Lung (tissue), 12 donors: Measurements from ENCODE around the gene RGS3. TPM values are rescaled to one million over a fixed set of nuclear protein-coding genes. Genes with fewer than 3 reads are reported as not detected.

Experiments
- ATAC-seq: fragments of 200-7000 bp; cut with Tn5 transposase; one replicate; pipeline ENCODE4 v1.9.1; 2020; ENCODE audit warnings: moderate number of reproducible peaks; ENCODE audit not compliant: insufficient read depth, low FRiP score
- DNase-seq, 3 donors: peaks; one replicate each; pipeline ENCODE4 v3.0.0-alpha.2; 2013 to 2017
- H3K27ac ChIP-seq, 2 donors: one replicate each; pipeline ENCODE4 v1.5.1; 2013; ENCODE audit warnings: mild to moderate bottlenecking in 2 of 2, moderate library complexity in 2 of 2, control low read depth in 1 of 2, inconsistent platforms in 1 of 2, low read depth in 1 of 2, low read length in 1 of 2
- H3K27me3 ChIP-seq, 3 donors: one replicate each; pipeline ENCODE4 v1.5.1; 2013; ENCODE audit warnings: low read length in 2 of 3; ENCODE audit not compliant: control insufficient read depth in 3 of 3, insufficient read depth in 3 of 3
- H3K36me3 ChIP-seq, 4 donors: one replicate each; pipeline ENCODE4 v1.5.1; 2013; ENCODE audit warnings: low read length in 4 of 4, mild to moderate bottlenecking in 1 of 4, moderate library complexity in 1 of 4; ENCODE audit not compliant: control insufficient read depth in 4 of 4, insufficient read depth in 4 of 4
- H3K4me1 ChIP-seq, 5 donors: one replicate each; pipeline ENCODE4 v1.5.1; 2013; ENCODE audit warnings: low read length in 5 of 5, mild to moderate bottlenecking in 2 of 5, moderate library complexity in 1 of 5; ENCODE audit not compliant: control insufficient read depth in 5 of 5, insufficient read depth in 5 of 5
- H3K4me3 ChIP-seq: one replicate; pipeline ENCODE4 v1.5.1; 2013; ENCODE audit warnings: mild to moderate bottlenecking, control low read depth, moderate library complexity
- H3K9ac ChIP-seq, 2 donors: one replicate each; pipeline ENCODE4 v1.5.1; 2013; ENCODE audit warnings: low read length in 2 of 2, control low read depth in 1 of 2; ENCODE audit not compliant: insufficient read depth in 1 of 2
- H3K9me3 ChIP-seq, 4 donors: one replicate each; pipeline ENCODE4 v1.5.1; 2013; ENCODE audit warnings: low read length in 3 of 4, mild to moderate bottlenecking in 1 of 4, moderate library complexity in 1 of 4; ENCODE audit not compliant: control insufficient read depth in 4 of 4, insufficient read depth in 3 of 4
- CTCF ChIP-seq: IDR thresholded peaks from 2 replicates; pipeline ENCODE4 v1.5.1; 2012; ENCODE audit warnings: mild to moderate bottlenecking; ENCODE audit errors: control extremely low read depth, extremely low read depth
- WGBS, 2 donors: extraction: QIAGEN DNeasy Blood & Tissue Kit; methylation state at CpG; one replicate each; pipeline ENCODE4 v1.1.7; 2013; 5-methylcytosine and 5-hydroxymethylcytosine counted together
- polyA plus RNA-seq, 2 donors: library from polyadenylated mRNA; stranded (reverse); fragments of 200-250 nt; gene quantifications; one replicate each; pipeline ENCODE4 v1.2.1, GENCODE V29; 2013
- total RNA-seq, 2 donors: library from RNA; depleted of rRNA in 1 of 2; stranded (reverse); fragments of >200 nt in 1 of 2; gene quantifications; one replicate each; pipeline ENCODE4 v1.2.1, GENCODE V29; 2014 to 2021
- donor health status: control.
- donor health status: control.
- donor health status: Bipolar disorder and iron deficiency.
- donor health status: healthy.
- donor health status: DM: yes; HTN: yes; CAD: no.

The RGS3 gene
- total and polyA plus RNA-seq, 4 donors = 43.0 to 91.8 (median 73.9) TPM

- no peaks in the 10 kb centered on the region for H3K9me3 ChIP-seq
- H3K27ac ChIP-seq = no peak overlapping the region
- TF ChIP-seq CTCF = no peak
- DNase-seq = no peak
- ATAC-seq = no peak
- no peak overlapping the region for H3K4me3 ChIP-seq
- no peak overlapping the region for H3K9ac ChIP-seq
- WGBS, 2 donors = 33 to 67% methylated on average over 2 of the region's 2 CpGs
- H3K36me3 ChIP-seq = no peaks in the 10 kb centered on the region
- H3K27me3 ChIP-seq = no peaks in the 10 kb centered on the region
- peaks cover 0 to 3% (median 0%) of the 10 kb centered on the region in 5 donors for H3K4me1 ChIP-seq
Observed at GRCh38 chr9:113444736-113445135, 18.8 kb upstream of the RGS3 start.

DNA sequence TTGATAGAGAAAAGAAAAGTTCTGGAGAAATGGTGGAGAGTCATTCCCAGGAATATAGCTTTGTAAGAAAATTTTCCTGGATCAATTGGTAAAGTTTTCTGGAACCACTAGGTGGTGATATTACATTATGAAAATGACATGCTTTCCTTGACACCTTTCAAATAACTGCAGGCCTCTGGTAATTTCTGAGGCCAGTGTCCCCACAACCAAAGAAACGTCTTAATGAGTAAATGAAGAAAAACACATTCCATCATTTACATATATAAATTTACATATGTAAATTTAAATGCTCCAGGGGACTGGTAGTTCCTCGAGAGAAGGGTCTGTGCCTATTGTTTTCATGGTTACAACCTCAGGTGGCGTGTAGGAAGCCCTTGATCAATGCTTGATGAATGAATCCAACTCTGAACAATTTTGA, 17.2 kb upstream of the RGS3 start:
- Histone ChIP-seq H3K27ac (peak overlapping the region in 1 of 2 donors; percentile 3), H3K27me3 (no peaks in the 10 kb centered on the region), H3K4me3 (no peak overlapping the region), H3K9me3 (no peaks in the 10 kb centered on the region), H3K4me1 (peaks cover 0 to 3% (median 0%) of the 10 kb centered on the region in 5 donors), H3K9ac (no peak overlapping the region), H3K36me3 (no peaks in the 10 kb centered on the region)
- WGBS, 2 donors = 56 to 58% methylated on average over 3 of the region's 3 CpGs
- ATAC-seq (no peak), DNase-seq (peak in 2 of 3 donors; percentile 77)
- TF ChIP-seq CTCF = peak; percentile 63

DNA sequence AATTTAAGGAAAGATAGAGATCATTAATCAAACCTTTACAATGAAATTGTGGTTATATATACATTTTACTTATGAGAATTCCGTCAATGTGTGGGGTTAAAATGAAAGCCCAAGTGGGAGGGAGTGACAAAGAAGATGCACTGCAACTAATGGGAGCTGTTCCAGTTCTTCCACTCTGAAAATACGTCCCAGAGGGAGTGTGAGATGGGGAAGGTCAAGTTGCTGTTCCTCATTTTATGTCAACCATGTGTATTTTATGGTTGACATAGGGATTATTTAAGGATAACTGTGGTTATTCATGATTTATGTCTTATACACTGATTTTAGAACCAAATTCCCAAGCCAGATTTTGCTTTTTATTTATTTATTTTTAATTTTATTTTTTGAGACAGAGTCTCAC, 14.2 kb upstream of the RGS3 start:
- H3K9ac ChIP-seq = no peak overlapping the region
- peaks cover 0 to 3% (median 0%) of the 10 kb centered on the region in 5 donors for H3K4me1 ChIP-seq
- DNase-seq = no peak
- no peak overlapping the region for H3K4me3 ChIP-seq
- WGBS, 2 donors = 51 to 65% methylated on average over 2 of the region's 2 CpGs
- H3K27ac ChIP-seq = no peak overlapping the region
- no peak for ATAC-seq
- H3K27me3 ChIP-seq = no peaks in the 10 kb centered on the region
- no peak for TF ChIP-seq CTCF
- H3K9me3 ChIP-seq = no peaks in the 10 kb centered on the region
- H3K36me3 ChIP-seq = no peaks in the 10 kb centered on the region

- 84 to 86% methylated on average over 4 of the region's 4 CpGs for WGBS, 2 donors
- TF ChIP-seq CTCF = no peak
- no peak overlapping the region for H3K9ac ChIP-seq
- DNase-seq (no peak), ATAC-seq (no peak)
- no peak overlapping the region for H3K27ac ChIP-seq
- peaks cover 2 to 16% (median 13%) of the 10 kb centered on the region in 5 donors for H3K4me1 ChIP-seq
- no peaks in the 10 kb centered on the region for H3K9me3 ChIP-seq
- H3K27me3 ChIP-seq = no peaks in the 10 kb centered on the region
- no peak overlapping the region for H3K4me3 ChIP-seq
- no peaks in the 10 kb centered on the region for H3K36me3 ChIP-seq
Observed at GRCh38 chr9:113452113-113452605, 11.4 kb upstream of the RGS3 start.
